DMS114 treated with DMSO at 0.1 percent for 48 hours (cell line): ENCODE measurements around the gene COP1.

ENCODE experiments used
- DNase-seq: peaks from one replicate; lab custom pipeline; 2025; ENCODE audit not compliant: unreplicated experiment; lab: John Stamatoyannopoulos, UW

Gene COP1

GRCh38 chr1:176201568-176201967 lies 5.5 kb downstream of the COP1 start:
- DNase-seq = no peak

GRCh38 chr1:176199707-176200106 lies 7.4 kb downstream of the COP1 start:
- DNase-seq = no peak

GRCh38 chr1:176198413-176198812 lies 8.7 kb downstream of the COP1 start:
- DNase-seq = no peak

GRCh38 chr1:176196728-176197127 lies 10.4 kb downstream of the COP1 start:
- DNase-seq = no peak

- no peak for DNase-seq
Measured at GRCh38 chr1:176195547-176195946, 11.5 kb downstream of the COP1 start.

GRCh38 chr1:176193663-176194062 lies 13.4 kb downstream of the COP1 start:
- no peak for DNase-seq

- no peak for DNase-seq
Measured at GRCh38 chr1:176193023-176193422, 14.1 kb downstream of the COP1 start.

- DNase-seq = no peak
Measured at GRCh38 chr1:176188604-176189003, 18.5 kb downstream of the COP1 start.

- DNase-seq = no peak
Measured at GRCh38 chr1:176187001-176187400, 20.1 kb downstream of the COP1 start.

GRCh38 chr1:176183618-176184017 lies 23.5 kb downstream of the COP1 start:
- DNase-seq = no peak

GRCh38 chr1:176178316-176178715 lies 28.8 kb downstream of the COP1 start:
- no peak for DNase-seq

- DNase-seq = no peak
Measured at GRCh38 chr1:176177764-176178163, 29.3 kb downstream of the COP1 start.

- DNase-seq = no peak
Measured at GRCh38 chr1:176174108-176174507, 33.0 kb downstream of the COP1 start.

- DNase-seq = no peak
Measured at GRCh38 chr1:176172215-176172614, 34.9 kb downstream of the COP1 start.

- DNase-seq = no peak
Measured at GRCh38 chr1:176167210-176167609, 39.9 kb downstream of the COP1 start.

GRCh38 chr1:176165573-176165972 lies 41.5 kb downstream of the COP1 start:
- DNase-seq = no peak

- DNase-seq = no peak
Measured at GRCh38 chr1:176164014-176164678, 42.9 kb downstream of the COP1 start.

- no peak for DNase-seq
Measured at GRCh38 chr1:176159993-176160392, 47.1 kb downstream of the COP1 start.

GRCh38 chr1:176157995-176158394 lies 49.1 kb downstream of the COP1 start:
- no peak for DNase-seq

GRCh38 chr1:176149939-176150807 lies 56.9 kb downstream of the COP1 start:
- no peak for DNase-seq

- DNase-seq = no peak
Measured at GRCh38 chr1:176144526-176144925, 62.6 kb downstream of the COP1 start.

GRCh38 chr1:176142973-176143372 lies 64.1 kb downstream of the COP1 start:
- DNase-seq = no peak
